ENCODE data around the gene IFT43.

Gene IFT43

DNA sequence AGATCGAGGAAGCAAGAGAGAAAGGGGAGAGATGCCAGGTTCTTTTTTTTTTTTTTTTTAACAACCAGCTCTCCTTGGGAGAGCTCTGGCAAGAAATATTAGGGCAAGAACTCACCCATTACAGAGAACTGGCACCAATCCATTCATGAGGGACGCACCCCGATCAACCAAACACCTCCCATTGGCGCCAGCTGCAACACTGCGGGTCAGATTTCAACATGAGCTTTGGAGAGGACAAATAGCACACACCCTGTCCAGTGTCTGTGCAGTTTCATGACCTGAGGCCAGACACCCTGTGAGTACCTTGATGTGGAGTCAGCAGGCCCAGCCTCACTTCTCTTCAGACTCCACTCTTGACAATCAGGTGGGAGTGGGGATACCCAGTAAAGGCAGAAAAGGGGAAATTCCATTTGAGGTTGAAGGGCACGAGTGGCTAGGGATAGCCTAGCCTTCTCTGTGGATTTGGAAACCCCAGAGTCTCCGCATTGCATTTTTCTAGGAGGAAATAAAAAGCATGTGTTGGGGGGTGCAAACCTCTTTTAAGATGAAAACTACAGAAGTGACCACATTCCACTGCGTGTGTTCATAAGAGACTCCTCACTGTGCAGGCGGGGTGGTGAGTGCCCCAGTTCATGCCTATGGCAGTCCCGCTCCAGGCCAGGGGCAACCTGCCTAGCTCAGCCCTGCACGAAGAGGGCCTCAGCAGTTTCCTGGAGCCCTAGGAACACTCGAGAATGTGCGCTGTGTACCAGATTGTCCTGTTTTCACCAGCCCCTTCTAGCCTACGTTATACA lies 123.7 kb downstream of the IFT43 start:
- TF ChIP-seq POLR2AphosphoS5 (IDR thresholded peaks at IDR 0.05; ENCODE audit: low read depth, low read length): no peak
- TF ChIP-seq TAF1 (IDR thresholded peaks at IDR 0.05; ENCODE audit: borderline replicate concordance, insufficient read depth, low read length): no peak
- TF ChIP-seq, protein P1, sequence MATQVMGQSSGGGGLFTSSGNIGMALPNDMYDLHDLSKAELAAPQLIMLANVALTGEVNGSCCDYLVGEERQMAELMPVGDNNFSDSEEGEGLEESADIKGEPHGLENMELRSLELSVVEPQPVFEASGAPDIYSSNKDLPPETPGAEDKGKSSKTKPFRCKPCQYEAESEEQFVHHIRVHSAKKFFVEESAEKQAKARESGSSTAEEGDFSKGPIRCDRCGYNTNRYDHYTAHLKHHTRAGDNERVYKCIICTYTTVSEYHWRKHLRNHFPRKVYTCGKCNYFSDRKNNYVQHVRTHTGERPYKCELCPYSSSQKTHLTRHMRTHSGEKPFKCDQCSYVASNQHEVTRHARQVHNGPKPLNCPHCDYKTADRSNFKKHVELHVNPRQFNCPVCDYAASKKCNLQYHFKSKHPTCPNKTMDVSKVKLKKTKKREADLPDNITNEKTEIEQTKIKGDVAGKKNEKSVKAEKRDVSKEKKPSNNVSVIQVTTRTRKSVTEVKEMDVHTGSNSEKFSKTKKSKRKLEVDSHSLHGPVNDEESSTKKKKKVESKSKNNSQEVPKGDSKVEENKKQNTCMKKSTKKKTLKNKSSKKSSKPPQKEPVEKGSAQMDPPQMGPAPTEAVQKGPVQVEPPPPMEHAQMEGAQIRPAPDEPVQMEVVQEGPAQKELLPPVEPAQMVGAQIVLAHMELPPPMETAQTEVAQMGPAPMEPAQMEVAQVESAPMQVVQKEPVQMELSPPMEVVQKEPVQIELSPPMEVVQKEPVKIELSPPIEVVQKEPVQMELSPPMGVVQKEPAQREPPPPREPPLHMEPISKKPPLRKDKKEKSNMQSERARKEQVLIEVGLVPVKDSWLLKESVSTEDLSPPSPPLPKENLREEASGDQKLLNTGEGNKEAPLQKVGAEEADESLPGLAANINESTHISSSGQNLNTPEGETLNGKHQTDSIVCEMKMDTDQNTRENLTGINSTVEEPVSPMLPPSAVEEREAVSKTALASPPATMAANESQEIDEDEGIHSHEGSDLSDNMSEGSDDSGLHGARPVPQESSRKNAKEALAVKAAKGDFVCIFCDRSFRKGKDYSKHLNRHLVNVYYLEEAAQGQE (IDR thresholded peaks at IDR 0.05; ENCODE audit: insufficient read depth in 1 of 2, low read depth in 2 of 2, low read length in 2 of 2): no peak
- no peak for TF ChIP-seq SIN3A (IDR thresholded peaks at IDR 0.05; ENCODE audit: borderline replicate concordance, insufficient read depth, low read length)
- no peak for TF ChIP-seq FOXP2 (optimal IDR thresholded peaks at IDR 0.05; ENCODE audit: borderline replicate concordance, extremely low read depth, extremely low read length, insufficient read depth)

DNA sequence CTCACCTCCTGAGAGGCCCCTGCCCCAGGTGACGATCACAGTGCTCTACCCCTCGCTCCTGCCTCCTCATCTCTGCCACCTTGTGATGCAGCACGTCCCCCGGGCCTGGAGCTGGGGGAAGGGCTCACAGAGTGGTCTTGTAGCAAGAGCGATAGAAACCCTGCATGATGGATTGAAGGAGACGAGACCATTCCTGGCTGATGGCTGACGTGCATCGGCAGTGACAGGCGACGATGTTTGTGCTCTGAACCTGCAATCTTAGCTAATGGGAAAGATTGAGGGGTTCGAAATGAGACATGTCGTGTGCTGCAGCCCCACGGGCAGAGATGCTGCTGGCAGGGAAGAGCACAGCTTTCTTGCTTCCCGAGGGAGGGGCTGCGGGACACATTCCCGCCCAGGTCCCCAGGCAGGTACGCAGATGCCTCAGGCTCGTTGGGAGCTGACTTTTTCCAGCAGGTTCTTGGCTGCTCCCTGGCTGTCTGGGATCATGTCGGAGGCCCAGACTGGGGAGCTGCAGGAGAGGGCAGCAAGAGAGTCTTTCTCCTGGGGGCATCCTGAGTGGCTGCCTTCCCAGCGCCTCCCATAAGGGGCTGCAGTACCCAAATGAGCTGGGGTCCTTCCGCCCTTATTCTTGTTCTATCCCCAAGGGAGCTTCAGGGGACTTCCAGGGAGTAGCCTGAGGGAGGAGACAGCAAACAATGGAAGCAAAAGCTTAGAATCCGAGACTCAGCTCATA lies 127.5 kb downstream of the IFT43 start:
- TF ChIP-seq SIN3A (IDR thresholded peaks at IDR 0.05; ENCODE audit: borderline replicate concordance, insufficient read depth, low read length) (no peak), FOXP2 (optimal IDR thresholded peaks at IDR 0.05; ENCODE audit: borderline replicate concordance, extremely low read depth, extremely low read length, insufficient read depth) (no peak), POLR2AphosphoS5 (IDR thresholded peaks at IDR 0.05; ENCODE audit: low read depth, low read length) (no peak), TAF1 (IDR thresholded peaks at IDR 0.05; ENCODE audit: borderline replicate concordance, insufficient read depth, low read length) (no peak)
- TF ChIP-seq, protein P1 (IDR thresholded peaks at IDR 0.05; ENCODE audit: insufficient read depth in 1 of 2, low read depth in 2 of 2, low read length in 2 of 2): no peak

DNA sequence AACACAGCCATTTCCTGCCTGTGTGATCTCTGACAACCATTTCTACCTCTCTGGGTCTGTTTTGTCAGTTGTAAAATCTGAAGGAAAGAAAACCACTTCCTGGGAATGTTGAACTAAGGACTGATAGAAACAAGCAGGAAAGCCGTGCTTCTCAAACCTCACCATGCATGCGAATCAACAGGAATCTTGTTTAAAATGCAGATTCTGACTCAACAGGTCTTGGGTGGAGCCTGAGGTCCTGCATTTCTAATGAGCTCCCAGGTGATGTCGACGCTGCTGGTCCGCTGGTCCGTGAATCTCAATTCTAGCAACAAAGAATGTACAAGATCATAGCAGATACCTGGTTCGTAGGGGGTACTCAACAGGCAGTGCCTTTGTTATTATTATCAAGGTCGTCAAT lies 128.1 kb downstream of the IFT43 start:
- TF ChIP-seq SIN3A (IDR thresholded peaks at IDR 0.05; ENCODE audit: borderline replicate concordance, insufficient read depth, low read length) (no peak), POLR2AphosphoS5 (IDR thresholded peaks at IDR 0.05; ENCODE audit: low read depth, low read length) (no peak), FOXP2 (optimal IDR thresholded peaks at IDR 0.05; ENCODE audit: borderline replicate concordance, extremely low read depth, extremely low read length, insufficient read depth) (no peak), TAF1 (IDR thresholded peaks at IDR 0.05; ENCODE audit: borderline replicate concordance, insufficient read depth, low read length) (no peak)
- TF ChIP-seq, protein P1 (IDR thresholded peaks at IDR 0.05; ENCODE audit: insufficient read depth in 1 of 2, low read depth in 2 of 2, low read length in 2 of 2): no peak

DNA sequence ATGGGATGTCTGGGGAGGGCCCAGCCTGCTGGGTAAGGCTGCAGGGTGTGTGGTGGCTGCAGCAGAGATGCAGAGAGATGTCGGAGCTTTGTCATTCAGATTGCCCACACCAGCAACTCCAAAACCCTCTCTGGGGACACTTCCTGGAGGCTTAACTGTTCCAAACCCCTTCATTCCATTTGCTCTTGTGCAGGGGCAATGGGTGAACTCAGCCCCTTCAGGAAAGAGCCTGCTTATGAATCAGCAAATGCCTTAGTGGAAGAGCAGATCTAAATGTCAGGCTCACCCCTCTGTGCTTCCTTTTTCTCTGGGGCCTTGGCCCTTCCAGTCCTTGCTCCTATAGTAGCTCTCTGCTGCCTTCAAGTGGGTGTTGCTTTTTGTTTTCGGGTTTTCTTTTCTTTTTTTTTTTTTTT lies 129.5 kb downstream of the IFT43 start:
- TF ChIP-seq POLR2AphosphoS5 (IDR thresholded peaks at IDR 0.05; ENCODE audit: low read depth, low read length): no peak
- no peak for TF ChIP-seq TAF1 (IDR thresholded peaks at IDR 0.05; ENCODE audit: borderline replicate concordance, insufficient read depth, low read length)
- no peak for TF ChIP-seq FOXP2 (optimal IDR thresholded peaks at IDR 0.05; ENCODE audit: borderline replicate concordance, extremely low read depth, extremely low read length, insufficient read depth)
- TF ChIP-seq, protein P1 (IDR thresholded peaks at IDR 0.05; ENCODE audit: insufficient read depth in 1 of 2, low read depth in 2 of 2, low read length in 2 of 2): no peak
- TF ChIP-seq SIN3A (IDR thresholded peaks at IDR 0.05; ENCODE audit: borderline replicate concordance, insufficient read depth, low read length): no peak

All from PFSK-1 (cell line).